Activated B cell treated with CpG ODN at 0.5 μM for 24 hours (primary cell): ENCODE data around the gene TBC1D26. TPM values are rescaled to one million over a fixed set of nuclear protein-coding genes. Genes with fewer than 3 reads are reported as not detected.

ENCODE experiments used
- total RNA-seq: library from RNA; stranded (reverse); gene quantifications from 2 replicates; pipeline ENCODE4 v1.2.3, GENCODE V29; 2022

The TBC1D26 gene
- total RNA-seq, 1 donor from 2014 or later, result 0.18 TPM

Other genes starting within 250 kb of the TBC1D26 start
- gene TVP23C, start 168.8 kb upstream of the TBC1D26 start, total RNA-seq, result 15.1 and 16.1 TPM in 2 replicates
- gene FBXW10B, start 112.6 kb upstream of the TBC1D26 start, total RNA-seq, result 0.20 and 0.62 TPM in 2 replicates
- gene TRIM16, start 48.0 kb upstream of the TBC1D26 start, total RNA-seq, result 8.5 and 9.7 TPM in 2 replicates
- 24.9 and 27.0 TPM in 2 replicates for gene ZNF286A, start 32.5 kb upstream of the TBC1D26 start, total RNA-seq
- not detected in 2 replicates for gene ADORA2B, start 212.8 kb downstream of the TBC1D26 start, total RNA-seq